PC-9 (cell line): ENCODE data around the gene TUBE1.

ENCODE experiments used
- EZH2 ChIP-seq: fragments of 200-600 bp; sonication (generic); IDR thresholded peaks from 2 replicates; pipeline ENCODE4 v1.8.0; 2017; ENCODE audit warnings: antibody characterized with exemption, low read depth
- TF ChIP-seq, protein P1 (sequence below): fragments of 200-600 bp; sonication (generic); conservative IDR thresholded peaks from 2 replicates; pipeline ENCODE4 v1.6.1; 2017; ENCODE audit warnings: mixed run types, antibody characterized with exemption, mild to moderate bottlenecking, moderate library complexity

DNA sequence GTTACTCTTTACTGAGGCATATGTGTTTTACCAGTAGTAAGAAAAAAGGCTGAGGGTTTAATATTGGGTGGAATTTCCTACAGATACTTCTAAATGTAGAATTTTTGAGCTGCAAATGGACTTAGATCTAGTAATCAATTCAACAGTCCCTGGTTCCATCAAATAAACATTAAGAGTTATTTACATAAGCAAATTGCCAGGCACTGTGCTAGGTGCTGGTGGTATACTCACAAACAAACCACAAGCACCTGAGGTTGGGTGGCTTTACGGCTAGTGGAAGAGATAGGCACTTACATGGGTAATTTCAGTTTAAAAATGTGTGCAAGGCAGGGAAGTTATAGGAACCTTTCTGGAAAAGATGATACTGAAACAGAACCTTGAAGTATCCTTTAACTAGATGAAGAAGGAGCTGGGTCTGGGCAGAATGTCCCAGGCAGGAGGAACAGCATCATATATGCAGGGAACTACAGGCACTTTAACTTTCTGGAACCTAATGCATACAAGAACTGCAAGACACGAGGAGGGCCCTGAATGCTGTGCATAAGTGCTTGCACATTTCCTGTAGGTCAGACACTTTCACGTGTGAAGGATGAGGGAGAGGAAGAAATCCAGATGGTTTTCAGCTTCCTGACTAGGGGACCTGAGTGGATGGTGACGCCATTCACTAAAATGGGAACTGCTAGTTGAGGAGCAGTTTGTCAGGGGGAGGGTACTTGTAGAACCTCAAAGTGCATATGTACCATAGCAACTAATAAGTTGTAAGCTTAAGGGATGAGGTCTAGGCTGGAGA lies 28.8 kb downstream of the TUBE1 start:
- TF ChIP-seq, protein P1, sequence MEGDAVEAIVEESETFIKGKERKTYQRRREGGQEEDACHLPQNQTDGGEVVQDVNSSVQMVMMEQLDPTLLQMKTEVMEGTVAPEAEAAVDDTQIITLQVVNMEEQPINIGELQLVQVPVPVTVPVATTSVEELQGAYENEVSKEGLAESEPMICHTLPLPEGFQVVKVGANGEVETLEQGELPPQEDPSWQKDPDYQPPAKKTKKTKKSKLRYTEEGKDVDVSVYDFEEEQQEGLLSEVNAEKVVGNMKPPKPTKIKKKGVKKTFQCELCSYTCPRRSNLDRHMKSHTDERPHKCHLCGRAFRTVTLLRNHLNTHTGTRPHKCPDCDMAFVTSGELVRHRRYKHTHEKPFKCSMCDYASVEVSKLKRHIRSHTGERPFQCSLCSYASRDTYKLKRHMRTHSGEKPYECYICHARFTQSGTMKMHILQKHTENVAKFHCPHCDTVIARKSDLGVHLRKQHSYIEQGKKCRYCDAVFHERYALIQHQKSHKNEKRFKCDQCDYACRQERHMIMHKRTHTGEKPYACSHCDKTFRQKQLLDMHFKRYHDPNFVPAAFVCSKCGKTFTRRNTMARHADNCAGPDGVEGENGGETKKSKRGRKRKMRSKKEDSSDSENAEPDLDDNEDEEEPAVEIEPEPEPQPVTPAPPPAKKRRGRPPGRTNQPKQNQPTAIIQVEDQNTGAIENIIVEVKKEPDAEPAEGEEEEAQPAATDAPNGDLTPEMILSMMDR: no peak
- TF ChIP-seq EZH2: no peak
